ENCODE measurements around the gene WARS2.

WARS2 gene

GRCh38 chr1:119115311-119115710 lies 25.1 kb downstream of the WARS2 start:
- TF ChIP-seq ZBTB7A (IDR thresholded peaks at IDR 0.05; ENCODE audit: low read depth) = no peak
- TF ChIP-seq TCF12 (IDR thresholded peaks at IDR 0.05; ENCODE audit: low read depth) = no peak

DNA sequence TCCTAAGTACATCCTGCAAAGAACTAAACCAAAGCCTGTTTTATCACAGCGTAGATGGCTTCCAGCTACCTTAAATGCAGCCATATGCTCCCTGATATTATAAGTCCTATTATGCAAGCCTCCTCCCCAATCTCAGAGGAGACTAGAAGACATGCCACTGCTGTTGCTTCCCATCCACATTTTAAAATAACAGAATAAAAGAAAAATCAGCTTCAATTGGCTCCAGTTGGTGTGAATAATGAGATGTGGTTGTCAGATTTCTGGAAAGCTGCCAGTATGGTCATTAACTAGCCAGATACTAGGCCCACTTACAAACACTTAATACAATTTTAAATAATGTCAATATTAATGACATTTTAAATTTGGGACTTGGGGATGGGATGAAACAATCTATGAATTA lies 25.7 kb downstream of the WARS2 start:
- no peak for TF ChIP-seq ZBTB7A (IDR thresholded peaks at IDR 0.05; ENCODE audit: low read depth)
- TF ChIP-seq, protein P1, sequence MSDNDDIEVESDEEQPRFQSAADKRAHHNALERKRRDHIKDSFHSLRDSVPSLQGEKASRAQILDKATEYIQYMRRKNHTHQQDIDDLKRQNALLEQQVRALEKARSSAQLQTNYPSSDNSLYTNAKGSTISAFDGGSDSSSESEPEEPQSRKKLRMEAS (IDR thresholded peaks at IDR 0.05) = no peak
- no peak for TF ChIP-seq CEBPB (IDR thresholded peaks at IDR 0.05)
- no peak for TF ChIP-seq TEAD4 (IDR thresholded peaks at IDR 0.05)
- no peak for TF ChIP-seq FOXM1 (IDR thresholded peaks at IDR 0.05; ENCODE audit: borderline replicate concordance, low read depth)
- TF ChIP-seq CREB1 (IDR thresholded peaks at IDR 0.05; ENCODE audit: low read depth) = no peak
- TF ChIP-seq TAF1 (IDR thresholded peaks at IDR 0.05; ENCODE audit: low read depth) = no peak
- no peak for TF ChIP-seq USF1 (IDR thresholded peaks at IDR 0.05)
- no peak for TF ChIP-seq EGR1 (IDR thresholded peaks at IDR 0.05)
- no peak for TF ChIP-seq YY1 (IDR thresholded peaks at IDR 0.05; ENCODE audit: low read depth)
- TF ChIP-seq, protein P2, sequence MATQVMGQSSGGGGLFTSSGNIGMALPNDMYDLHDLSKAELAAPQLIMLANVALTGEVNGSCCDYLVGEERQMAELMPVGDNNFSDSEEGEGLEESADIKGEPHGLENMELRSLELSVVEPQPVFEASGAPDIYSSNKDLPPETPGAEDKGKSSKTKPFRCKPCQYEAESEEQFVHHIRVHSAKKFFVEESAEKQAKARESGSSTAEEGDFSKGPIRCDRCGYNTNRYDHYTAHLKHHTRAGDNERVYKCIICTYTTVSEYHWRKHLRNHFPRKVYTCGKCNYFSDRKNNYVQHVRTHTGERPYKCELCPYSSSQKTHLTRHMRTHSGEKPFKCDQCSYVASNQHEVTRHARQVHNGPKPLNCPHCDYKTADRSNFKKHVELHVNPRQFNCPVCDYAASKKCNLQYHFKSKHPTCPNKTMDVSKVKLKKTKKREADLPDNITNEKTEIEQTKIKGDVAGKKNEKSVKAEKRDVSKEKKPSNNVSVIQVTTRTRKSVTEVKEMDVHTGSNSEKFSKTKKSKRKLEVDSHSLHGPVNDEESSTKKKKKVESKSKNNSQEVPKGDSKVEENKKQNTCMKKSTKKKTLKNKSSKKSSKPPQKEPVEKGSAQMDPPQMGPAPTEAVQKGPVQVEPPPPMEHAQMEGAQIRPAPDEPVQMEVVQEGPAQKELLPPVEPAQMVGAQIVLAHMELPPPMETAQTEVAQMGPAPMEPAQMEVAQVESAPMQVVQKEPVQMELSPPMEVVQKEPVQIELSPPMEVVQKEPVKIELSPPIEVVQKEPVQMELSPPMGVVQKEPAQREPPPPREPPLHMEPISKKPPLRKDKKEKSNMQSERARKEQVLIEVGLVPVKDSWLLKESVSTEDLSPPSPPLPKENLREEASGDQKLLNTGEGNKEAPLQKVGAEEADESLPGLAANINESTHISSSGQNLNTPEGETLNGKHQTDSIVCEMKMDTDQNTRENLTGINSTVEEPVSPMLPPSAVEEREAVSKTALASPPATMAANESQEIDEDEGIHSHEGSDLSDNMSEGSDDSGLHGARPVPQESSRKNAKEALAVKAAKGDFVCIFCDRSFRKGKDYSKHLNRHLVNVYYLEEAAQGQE (IDR thresholded peaks at IDR 0.05; ENCODE audit: low read depth) = no peak
- no peak for TF ChIP-seq RAD21 (IDR thresholded peaks at IDR 0.05; ENCODE audit: low read depth)
- TF ChIP-seq NFIC (IDR thresholded peaks at IDR 0.05) = no peak
- no peak for TF ChIP-seq TCF12 (IDR thresholded peaks at IDR 0.05; ENCODE audit: low read depth)
- TF ChIP-seq EP300 (IDR thresholded peaks at IDR 0.05; ENCODE audit: borderline replicate concordance) = no peak

GRCh38 chr1:119112791-119113190 lies 27.7 kb downstream of the WARS2 start:
- TF ChIP-seq EP300 (IDR thresholded peaks at IDR 0.05; ENCODE audit: borderline replicate concordance) (no peak), YY1 (IDR thresholded peaks at IDR 0.05; ENCODE audit: low read depth) (no peak), CREB1 (IDR thresholded peaks at IDR 0.05; ENCODE audit: low read depth) (no peak), FOXM1 (IDR thresholded peaks at IDR 0.05; ENCODE audit: borderline replicate concordance, low read depth) (no peak), EGR1 (IDR thresholded peaks at IDR 0.05) (no peak)
- TF ChIP-seq, protein P2 (IDR thresholded peaks at IDR 0.05; ENCODE audit: low read depth) = no peak

DNA sequence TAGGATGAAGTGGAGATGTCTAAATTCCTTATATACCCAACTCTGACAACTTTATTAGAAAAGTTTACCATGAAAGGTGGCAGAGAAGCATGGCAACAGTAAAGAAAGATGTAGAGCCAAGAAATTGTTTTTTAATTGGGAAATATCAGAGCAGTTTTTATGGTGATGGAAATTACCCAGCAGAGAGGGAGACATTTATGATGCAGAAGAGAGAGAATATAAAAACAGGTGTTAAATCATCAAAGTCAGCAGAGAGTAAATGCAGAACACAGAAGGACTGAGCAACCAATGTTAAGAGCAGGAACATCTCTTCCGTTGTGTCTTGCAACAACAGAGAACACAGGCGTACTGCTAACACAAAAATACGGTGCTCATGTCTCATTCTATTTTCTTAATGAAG lies 28.2 kb downstream of the WARS2 start:
- TF ChIP-seq ZBTB7A (IDR thresholded peaks at IDR 0.05; ENCODE audit: low read depth) (no peak), EP300 (IDR thresholded peaks at IDR 0.05; ENCODE audit: borderline replicate concordance) (no peak), FOXM1 (IDR thresholded peaks at IDR 0.05; ENCODE audit: borderline replicate concordance, low read depth) (no peak), CEBPB (IDR thresholded peaks at IDR 0.05) (no peak), USF1 (IDR thresholded peaks at IDR 0.05) (no peak), EGR1 (IDR thresholded peaks at IDR 0.05) (no peak), RAD21 (IDR thresholded peaks at IDR 0.05; ENCODE audit: low read depth) (no peak), TAF1 (IDR thresholded peaks at IDR 0.05; ENCODE audit: low read depth) (no peak), NFIC (IDR thresholded peaks at IDR 0.05) (no peak), CREB1 (IDR thresholded peaks at IDR 0.05; ENCODE audit: low read depth) (no peak), YY1 (IDR thresholded peaks at IDR 0.05; ENCODE audit: low read depth) (no peak), TEAD4 (IDR thresholded peaks at IDR 0.05) (no peak), TCF12 (IDR thresholded peaks at IDR 0.05; ENCODE audit: low read depth) (no peak)
- TF ChIP-seq, protein P2 (IDR thresholded peaks at IDR 0.05; ENCODE audit: low read depth) = no peak
- TF ChIP-seq, protein P1 (IDR thresholded peaks at IDR 0.05) = no peak

- TF ChIP-seq USF1 (IDR thresholded peaks at IDR 0.05) (no peak), RAD21 (IDR thresholded peaks at IDR 0.05; ENCODE audit: low read depth) (no peak), NFIC (IDR thresholded peaks at IDR 0.05) (no peak), EGR1 (IDR thresholded peaks at IDR 0.05) (no peak), EP300 (IDR thresholded peaks at IDR 0.05; ENCODE audit: borderline replicate concordance) (no peak), TAF1 (IDR thresholded peaks at IDR 0.05; ENCODE audit: low read depth) (no peak), TEAD4 (IDR thresholded peaks at IDR 0.05) (no peak), CEBPB (IDR thresholded peaks at IDR 0.05) (no peak), TCF12 (IDR thresholded peaks at IDR 0.05; ENCODE audit: low read depth) (no peak), FOXM1 (IDR thresholded peaks at IDR 0.05; ENCODE audit: borderline replicate concordance, low read depth) (no peak), CREB1 (IDR thresholded peaks at IDR 0.05; ENCODE audit: low read depth) (no peak), ZBTB7A (IDR thresholded peaks at IDR 0.05; ENCODE audit: low read depth) (no peak), YY1 (IDR thresholded peaks at IDR 0.05; ENCODE audit: low read depth) (no peak)
- TF ChIP-seq, protein P2 (IDR thresholded peaks at IDR 0.05; ENCODE audit: low read depth) = no peak
- TF ChIP-seq, protein P1 (IDR thresholded peaks at IDR 0.05) = no peak
Observed at GRCh38 chr1:119108988-119109387, 31.5 kb downstream of the WARS2 start.
